ENCODE measurements around the gene FHIP1B.
"Not testable (repeated sequence)": the region's sequence is repeated elsewhere in the genome, so short reads cannot be mapped to it uniquely, and the experiment has no call there.

FHIP1B gene

GRCh38 chr11:6258141-6258540 is 23.7 kb upstream of the FHIP1B start:
- Histone ChIP-seq H3K27me3 (peaks cover 0 to 50% of the 10 kb centered on the region in 2 donors), H3K36me3 (no peaks in the 10 kb centered on the region), H3K9me3 (no peaks in the 10 kb centered on the region), H3K27ac (no peak overlapping the region), H3K4me3 (no peak overlapping the region), H3K4me1 (peaks cover 0 to 19% (median 16%) of the 10 kb centered on the region in 4 donors)
- TF ChIP-seq CTCF (IDR thresholded peaks at IDR 0.05) = no peak
- DNase-seq = no peak
- intact Hi-C loops (cut with DNase I; ENCODE audit: low total_unique reads) = no loop called here

DNA sequence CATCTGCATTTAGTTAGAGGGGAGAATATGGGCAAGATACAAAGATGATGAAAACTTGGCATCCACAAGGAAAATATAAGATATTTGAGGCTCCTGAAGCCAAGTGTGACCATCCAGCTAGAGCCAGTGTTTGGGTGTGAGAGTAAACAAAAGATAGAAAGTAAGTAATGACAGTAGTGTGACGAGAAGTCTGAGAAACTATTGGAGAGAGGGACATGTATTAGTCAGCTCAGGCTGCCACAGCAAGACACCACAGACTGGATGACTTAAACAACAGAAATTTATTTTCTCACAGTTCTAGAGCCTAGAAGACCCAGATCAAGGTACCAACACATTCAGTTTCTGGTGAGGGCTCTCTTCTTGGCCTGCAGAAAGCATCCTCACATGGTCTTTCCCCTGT is 18.8 kb upstream of the FHIP1B start:
- peaks cover 0 to 22% of the 10 kb centered on the region in 2 donors for H3K27me3 ChIP-seq
- no peaks in the 10 kb centered on the region for H3K9me3 ChIP-seq
- H3K4me1 ChIP-seq = no peaks in the 10 kb centered on the region
- intact Hi-C loops (cut with DNase I; ENCODE audit: low total_unique reads) = loop anchor here (5.0 kb wide), 2 partner anchors 64 to 109 kb away; no protein-coding TSS in a partner anchor
- no peak overlapping the region for H3K27ac ChIP-seq
- H3K36me3 ChIP-seq = no peaks in the 10 kb centered on the region
- DNase-seq = no peak
- no peak for TF ChIP-seq CTCF (IDR thresholded peaks at IDR 0.05)
- H3K4me3 ChIP-seq = no peak overlapping the region

DNA sequence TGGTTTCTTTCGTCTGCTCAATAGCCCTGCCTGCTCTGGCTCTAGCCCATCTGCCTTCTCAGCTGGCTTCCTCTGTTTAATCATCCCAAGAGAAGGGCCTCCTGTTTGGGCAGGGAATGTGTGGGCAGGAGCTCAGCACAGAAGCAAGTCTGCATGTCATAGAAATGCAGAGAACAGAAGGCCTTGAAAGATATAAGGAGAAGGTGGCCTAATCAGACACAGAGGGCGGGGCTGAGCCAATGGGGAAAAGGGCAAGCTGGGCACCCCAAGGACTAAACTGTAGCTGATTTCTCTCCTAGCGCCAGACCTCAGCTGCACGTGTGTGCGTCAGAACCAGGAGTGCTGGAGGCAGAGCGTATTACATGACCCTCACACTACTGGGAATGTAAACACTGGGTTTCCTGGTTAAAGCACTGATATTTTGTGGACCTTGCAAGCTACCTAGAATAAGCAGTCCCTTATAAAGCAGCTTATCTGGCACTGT is 17.6 kb upstream of the FHIP1B start:
- Histone ChIP-seq H3K27me3 (peaks cover 0 to 10% of the 10 kb centered on the region in 2 donors), H3K27ac (no peak overlapping the region), H3K9me3 (no peaks in the 10 kb centered on the region), H3K4me3 (no peak overlapping the region), H3K4me1 (no peaks in the 10 kb centered on the region), H3K36me3 (no peaks in the 10 kb centered on the region)
- no peak for TF ChIP-seq CTCF (IDR thresholded peaks at IDR 0.05)
- intact Hi-C loops (cut with DNase I; ENCODE audit: low total_unique reads) = loop anchor here (5.0 kb wide), 2 partner anchors 65 to 110 kb away; no protein-coding TSS in a partner anchor
- DNase-seq = no peak

GRCh38 chr11:6251120-6251733 is 16.8 kb upstream of the FHIP1B start:
- intact Hi-C loops (cut with DNase I; ENCODE audit: low total_unique reads) = loop anchor here (5.0 kb wide), 2 partner anchors 66 to 111 kb away; no protein-coding TSS in a partner anchor
- Histone ChIP-seq H3K27me3 (peaks cover 0 to 5% of the 10 kb centered on the region in 2 donors), H3K9me3 (no peaks in the 10 kb centered on the region), H3K36me3 (no peaks in the 10 kb centered on the region), H3K27ac (no peak overlapping the region), H3K4me1 (no peaks in the 10 kb centered on the region), H3K4me3 (no peak overlapping the region)
- peak; percentile 89 to 92 for TF ChIP-seq CTCF (IDR thresholded peaks at IDR 0.05)
- DNase-seq = peak; percentile 36 to 86

DNA sequence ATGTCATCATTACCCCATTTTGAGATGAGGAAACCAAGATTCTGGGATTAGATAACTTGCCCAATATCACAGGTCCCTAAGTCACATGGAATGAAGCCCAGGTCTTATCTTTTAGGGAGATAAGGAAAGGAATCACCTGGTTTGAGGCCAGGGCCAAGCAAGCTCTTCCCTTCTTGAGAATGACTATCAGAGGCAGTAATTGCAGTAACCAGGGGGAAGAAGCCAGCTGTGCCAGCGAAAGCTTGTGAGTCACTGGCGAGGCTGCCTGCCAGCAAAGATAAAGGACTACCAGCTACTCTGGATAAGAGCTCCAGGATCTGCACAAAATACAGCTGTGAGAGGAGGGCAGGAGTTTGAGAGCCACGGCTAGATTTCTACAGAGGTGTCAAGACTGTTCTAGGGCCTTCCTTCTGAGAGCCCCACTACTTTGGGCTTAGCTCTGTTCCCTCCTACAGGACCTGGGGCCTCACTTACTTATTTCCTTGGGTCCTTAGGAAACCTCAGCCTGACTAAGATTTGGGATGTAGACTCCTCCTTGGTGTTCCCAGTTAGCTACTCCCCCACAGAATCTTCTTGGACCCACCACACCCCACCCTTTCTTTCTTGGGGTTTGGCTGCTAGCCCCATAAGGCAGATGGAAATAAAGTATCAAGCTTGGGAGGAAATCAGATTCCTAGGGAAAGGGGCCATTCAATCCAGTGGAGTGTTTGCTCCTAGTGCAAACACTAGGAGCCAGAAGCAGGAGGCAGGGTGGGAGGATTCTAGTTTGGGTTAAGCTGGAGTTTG is 15.5 kb upstream of the FHIP1B start:
- no peak for TF ChIP-seq CTCF (IDR thresholded peaks at IDR 0.05)
- H3K4me3 ChIP-seq = no peak overlapping the region
- H3K36me3 ChIP-seq = no peaks in the 10 kb centered on the region
- H3K27ac ChIP-seq = peak overlapping the region; percentile 3 to 41
- H3K4me1 ChIP-seq = no peaks in the 10 kb centered on the region
- H3K27me3 ChIP-seq = no peaks in the 10 kb centered on the region
- peak; percentile 70 to 88 for DNase-seq
- intact Hi-C loops (cut with DNase I; ENCODE audit: low total_unique reads) = loop anchor here (5.0 kb wide), 2 partner anchors 67 to 112 kb away; no protein-coding TSS in a partner anchor
- no peaks in the 10 kb centered on the region for H3K9me3 ChIP-seq

GRCh38 chr11:6248897-6249296 is 14.5 kb upstream of the FHIP1B start:
- H3K4me1 ChIP-seq; H3K36me3 ChIP-seq; intact Hi-C loops (cut with DNase I; ENCODE audit: low total_unique reads); H3K27ac ChIP-seq; H3K9me3 ChIP-seq; H3K4me3 ChIP-seq; DNase-seq; H3K27me3 ChIP-seq: not testable (repeated sequence)

Measured in tibial artery (tissue), 4 donors.